Measurements from ENCODE around the gene COL23A1.

COL23A1 gene

DNA sequence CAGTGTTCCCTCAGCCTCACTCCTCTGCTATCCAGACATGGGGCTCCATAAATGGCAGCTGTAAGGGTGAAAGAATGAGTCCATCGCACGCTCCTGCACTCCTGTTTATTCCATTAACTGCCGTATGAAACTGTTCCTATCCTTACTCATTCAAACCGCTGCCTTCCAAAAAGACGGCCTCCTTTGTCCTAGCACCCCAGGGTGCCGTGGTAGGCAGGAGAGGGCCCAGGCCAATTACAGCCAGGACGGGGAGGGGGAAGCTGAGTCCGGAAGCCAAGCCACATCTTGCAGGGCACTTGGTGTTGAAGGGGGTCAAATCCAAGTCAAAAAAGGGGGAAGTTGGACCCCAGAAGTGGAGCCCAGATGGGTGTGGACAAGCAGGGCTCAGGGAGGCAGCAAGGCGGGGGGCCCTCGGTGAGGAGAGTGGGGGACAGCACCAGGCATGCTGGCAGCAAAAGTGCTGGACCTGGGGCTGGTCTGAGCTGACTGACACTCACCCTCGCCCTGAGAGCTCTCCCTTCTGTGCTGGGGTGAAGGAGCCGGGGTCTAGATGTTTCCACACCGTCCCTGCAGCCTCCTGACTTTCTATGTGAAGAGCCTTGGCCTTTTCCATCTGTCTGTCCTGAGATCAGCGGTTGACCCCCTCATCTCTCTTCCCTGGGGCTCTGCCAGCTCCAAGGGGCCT, 63.3 kb downstream of the COL23A1 start:
- TF ChIP-seq, protein P1, sequence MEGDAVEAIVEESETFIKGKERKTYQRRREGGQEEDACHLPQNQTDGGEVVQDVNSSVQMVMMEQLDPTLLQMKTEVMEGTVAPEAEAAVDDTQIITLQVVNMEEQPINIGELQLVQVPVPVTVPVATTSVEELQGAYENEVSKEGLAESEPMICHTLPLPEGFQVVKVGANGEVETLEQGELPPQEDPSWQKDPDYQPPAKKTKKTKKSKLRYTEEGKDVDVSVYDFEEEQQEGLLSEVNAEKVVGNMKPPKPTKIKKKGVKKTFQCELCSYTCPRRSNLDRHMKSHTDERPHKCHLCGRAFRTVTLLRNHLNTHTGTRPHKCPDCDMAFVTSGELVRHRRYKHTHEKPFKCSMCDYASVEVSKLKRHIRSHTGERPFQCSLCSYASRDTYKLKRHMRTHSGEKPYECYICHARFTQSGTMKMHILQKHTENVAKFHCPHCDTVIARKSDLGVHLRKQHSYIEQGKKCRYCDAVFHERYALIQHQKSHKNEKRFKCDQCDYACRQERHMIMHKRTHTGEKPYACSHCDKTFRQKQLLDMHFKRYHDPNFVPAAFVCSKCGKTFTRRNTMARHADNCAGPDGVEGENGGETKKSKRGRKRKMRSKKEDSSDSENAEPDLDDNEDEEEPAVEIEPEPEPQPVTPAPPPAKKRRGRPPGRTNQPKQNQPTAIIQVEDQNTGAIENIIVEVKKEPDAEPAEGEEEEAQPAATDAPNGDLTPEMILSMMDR (IDR thresholded peaks at IDR 0.05; ENCODE audit: extremely low read depth, insufficient read depth, missing control alignments): no peak
- DNase-seq (ENCODE audit: low spot score): no peak
- in situ Hi-C loops (cut with MboI; ENCODE audit: low pct_unique_long_range_greater_than_20kb, low sequenced_read_pairs, unreplicated experiment): no loop called here

DNA sequence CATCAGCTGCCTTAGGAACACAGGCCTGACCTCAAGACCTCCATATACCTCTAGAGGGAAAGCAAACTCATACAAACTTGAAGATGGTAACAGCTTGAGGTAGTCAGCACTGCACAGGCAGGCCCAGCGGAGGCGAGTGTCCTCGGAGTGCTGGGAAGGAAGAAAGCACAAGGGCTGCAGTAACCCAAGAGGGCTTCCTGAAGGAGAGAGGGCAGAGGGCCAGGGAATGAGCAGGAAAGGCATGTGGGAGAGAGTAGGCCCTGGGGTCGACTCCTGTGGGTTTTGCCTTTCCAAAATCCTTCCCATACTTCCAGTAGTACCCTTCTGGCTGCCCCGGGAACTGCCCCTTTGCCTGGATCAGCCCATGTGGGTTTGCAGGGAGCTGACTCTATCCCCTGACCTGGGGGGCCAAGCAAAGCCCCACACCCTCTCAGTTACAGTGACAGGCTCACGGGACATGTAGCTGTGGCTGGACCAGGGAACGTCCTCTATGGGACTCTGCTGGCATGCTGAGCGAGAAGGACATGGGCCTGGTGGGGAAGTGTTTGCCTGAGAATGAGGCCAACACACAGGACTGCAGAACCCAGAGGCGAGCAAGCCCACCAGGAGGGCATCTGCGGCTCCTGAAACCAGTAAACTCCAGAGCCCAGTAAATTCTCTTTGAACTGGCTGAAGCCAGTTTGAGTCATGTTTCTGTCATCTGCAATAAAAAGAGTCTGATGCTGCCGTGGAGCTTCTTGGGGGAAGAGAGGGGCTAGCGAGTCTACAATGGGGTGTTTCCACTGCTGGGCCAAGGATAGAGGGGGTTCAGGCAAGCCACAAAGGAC, 64.1 kb downstream of the COL23A1 start:
- TF ChIP-seq, protein P1 (IDR thresholded peaks at IDR 0.05; ENCODE audit: extremely low read depth, insufficient read depth, missing control alignments): no peak
- in situ Hi-C loops (cut with MboI; ENCODE audit: low pct_unique_long_range_greater_than_20kb, low sequenced_read_pairs, unreplicated experiment): no loop called here
- DNase-seq (ENCODE audit: low spot score): no peak

DNA sequence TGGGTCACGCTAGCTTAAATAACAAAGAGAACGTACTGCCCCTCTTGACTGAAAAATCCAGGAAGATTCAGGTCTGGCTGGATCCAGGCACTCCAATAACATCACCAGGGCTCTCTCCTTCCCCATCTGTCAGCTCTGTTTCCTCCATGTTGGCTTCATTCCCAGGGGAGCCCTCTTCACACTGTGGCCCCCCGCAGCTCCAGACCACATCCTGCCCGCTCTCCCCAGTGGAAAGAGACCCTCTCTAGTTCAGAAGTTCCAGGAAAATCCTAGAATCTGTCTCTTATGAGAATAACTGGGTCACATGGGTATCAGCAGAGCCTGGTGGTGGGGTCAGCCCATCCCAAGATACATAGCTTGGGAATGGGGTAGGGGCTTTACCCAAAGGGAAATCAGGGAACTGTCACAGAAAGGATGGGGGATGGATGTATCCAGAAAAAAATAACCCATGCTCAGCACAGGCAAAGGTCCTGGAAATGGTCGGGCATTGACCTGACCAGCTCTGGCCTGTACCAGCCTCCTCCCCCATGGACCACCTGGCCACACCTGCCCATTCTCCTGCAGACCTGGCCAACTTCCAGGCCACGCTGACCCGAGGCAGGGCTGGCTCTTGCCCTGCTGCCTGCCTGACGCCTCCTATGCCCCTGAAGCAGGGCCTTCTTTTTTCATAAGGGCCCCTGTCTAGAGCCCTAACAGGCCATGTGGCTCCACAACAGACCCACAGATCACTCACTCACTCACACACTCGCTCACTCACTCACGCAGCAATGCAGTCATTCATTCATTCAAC, 65.9 kb downstream of the COL23A1 start:
- in situ Hi-C loops (cut with MboI; ENCODE audit: low pct_unique_long_range_greater_than_20kb, low sequenced_read_pairs, unreplicated experiment): no loop called here
- TF ChIP-seq, protein P1 (IDR thresholded peaks at IDR 0.05; ENCODE audit: extremely low read depth, insufficient read depth, missing control alignments): no peak
- no peak for DNase-seq (ENCODE audit: low spot score)

DNA sequence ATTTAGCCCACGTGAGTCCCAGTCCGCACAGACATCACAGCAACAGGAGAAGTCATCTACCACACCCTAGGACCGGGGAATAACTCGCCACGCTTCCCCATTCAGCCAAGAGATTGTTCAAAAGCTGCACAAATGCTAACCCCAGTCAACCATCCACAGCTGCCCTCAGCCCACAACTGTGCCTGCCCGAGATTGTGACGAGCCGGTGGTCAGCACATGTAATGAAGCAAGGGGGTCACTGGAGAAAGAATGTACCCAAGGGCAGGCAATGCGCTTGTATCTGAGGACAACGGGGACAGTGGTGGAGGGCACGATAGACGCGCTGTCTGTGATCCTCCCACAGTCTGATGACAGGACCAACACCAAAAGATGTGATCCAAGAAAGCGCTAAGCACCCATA, 67.8 kb downstream of the COL23A1 start:
- TF ChIP-seq, protein P1 (IDR thresholded peaks at IDR 0.05; ENCODE audit: extremely low read depth, insufficient read depth, missing control alignments): no peak
- in situ Hi-C loops (cut with MboI; ENCODE audit: low pct_unique_long_range_greater_than_20kb, low sequenced_read_pairs, unreplicated experiment): no loop called here
- DNase-seq (ENCODE audit: low spot score): no peak

DNA sequence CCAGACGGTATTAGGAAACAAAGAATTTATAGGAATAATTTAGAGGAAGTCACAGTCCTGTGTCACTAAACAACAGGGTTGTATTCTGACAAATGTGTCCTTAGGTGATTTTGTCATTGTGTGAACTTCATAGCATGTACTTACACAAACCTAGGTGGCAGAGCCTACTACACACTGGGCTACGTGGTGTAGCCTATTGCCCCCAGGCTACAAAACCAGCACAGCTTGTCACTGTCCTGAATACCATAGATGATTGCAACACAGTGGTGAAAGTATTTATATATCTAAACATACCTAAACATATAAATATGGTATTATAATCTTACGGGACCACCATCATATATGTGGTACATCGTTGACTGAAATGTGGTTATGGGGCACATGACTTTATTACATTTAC, 69.3 kb downstream of the COL23A1 start:
- TF ChIP-seq, protein P1 (IDR thresholded peaks at IDR 0.05; ENCODE audit: extremely low read depth, insufficient read depth, missing control alignments): no peak
- in situ Hi-C loops (cut with MboI; ENCODE audit: low pct_unique_long_range_greater_than_20kb, low sequenced_read_pairs, unreplicated experiment): no loop called here
- no peak for DNase-seq (ENCODE audit: low spot score)

GRCh38 chr5:178519804-178520203, 70.4 kb downstream of the COL23A1 start:
- no peak for DNase-seq (ENCODE audit: low spot score)
- in situ Hi-C loops (cut with MboI; ENCODE audit: low pct_unique_long_range_greater_than_20kb, low sequenced_read_pairs, unreplicated experiment): no loop called here
- TF ChIP-seq, protein P1 (IDR thresholded peaks at IDR 0.05; ENCODE audit: extremely low read depth, insufficient read depth, missing control alignments): no peak

All from GM13977 (cell line).